HepG2 (cell line): Measurements from ENCODE around the gene GBA3. TPM values are rescaled to one million over a fixed set of nuclear protein-coding genes. Genes with fewer than 3 reads are reported as not detected.

Experiments used
- ATF7 ChIP-seq, 2 experiments: fragments of 450-650 bp in 1 of 2; sonication (generic) in 1 of 2; formaldehyde crosslinking in 1 of 2; IDR thresholded peaks; 2 replicates each; pipeline versions ENCODE4 v1.4.0 to v1.6.1; 2016 to 2020; ENCODE audit warnings: antibody characterized with exemption in 1 of 2, mild to moderate bottlenecking in 1 of 2, missing genetic modification reagents in 1 of 2
- CERS6 ChIP-seq: sonication (generic); formaldehyde crosslinking; IDR thresholded peaks from 2 replicates; pipeline ENCODE4 v1.5.0; 2020; ENCODE audit warnings: missing genetic modification reagents
- CREBL2 ChIP-seq: sonication (generic); formaldehyde crosslinking; IDR thresholded peaks from 2 replicates; pipeline ENCODE4 v1.8.1; 2023; ENCODE audit warnings: missing genetic modification reagents, mild to moderate bottlenecking, borderline replicate concordance
- EEA1 ChIP-seq: sonication (generic); formaldehyde crosslinking; IDR thresholded peaks from 2 replicates; pipeline ENCODE4 v1.5.1; 2020; ENCODE audit warnings: mild to moderate bottlenecking, missing genetic modification reagents, borderline replicate concordance
- KMT2B ChIP-seq: IDR thresholded peaks from 2 replicates; pipeline ENCODE4 v1.6.1; 2016; ENCODE audit warnings: missing genetic modification reagents, missing compliant biosample characterization
- PRDM10 ChIP-seq: sonication (generic); formaldehyde crosslinking; IDR thresholded peaks from 2 replicates; pipeline ENCODE4 v1.4.0; 2020; ENCODE audit warnings: low read depth, missing genetic modification reagents
- SRF ChIP-seq: IDR thresholded peaks from 2 replicates; pipeline ENCODE4 v1.6.1; 2011; ENCODE audit warnings: mild to moderate bottlenecking, low read depth, low read length, moderate library complexity
- ZBTB33 ChIP-seq: sonication (generic); formaldehyde crosslinking; IDR thresholded peaks from 2 replicates; pipeline ENCODE4 v1.4.0; 2020; ENCODE audit warnings: missing genetic modification reagents
- ZNF761 ChIP-seq: sonication (generic); formaldehyde crosslinking; conservative IDR thresholded peaks from 2 replicates; pipeline ENCODE4 v1.4.0; 2020; ENCODE audit warnings: mild to moderate bottlenecking, missing genetic modification reagents
- ZNF788 ChIP-seq: sonication (generic); formaldehyde crosslinking; IDR thresholded peaks from 2 replicates; pipeline ENCODE4 v1.5.0; 2020; ENCODE audit warnings: mild to moderate bottlenecking, missing genetic modification reagents, borderline replicate concordance
- polyA plus RNA-seq, 8 experiments: library from polyadenylated mRNA; depleted of rRNA in 3 of 8; stranded (reverse) in 7 of 8; unstranded in 1 of 8; fragments of >200 nt; fragmentation: Illumina TruSeq in 4 of 8; extraction: Trizol in 4 of 8; gene quantifications; 2 replicates each; pipeline versions ENCODE4 v1.2.1 to v1.2.3, GENCODE V29; 2011 to 2016; ENCODE audit warnings: low read depth in 4 of 8, missing spikeins in 1 of 8, mixed read lengths in 1 of 8; ENCODE audit not compliant: insufficient read depth in 1 of 8
- total RNA-seq, 5 experiments: library from RNA; depleted of rRNA; stranded (reverse); fragments of >200 nt; fragmentation: Illumina TruSeq; extraction: Trizol; gene quantifications; 2 replicates each; pipeline ENCODE4 v1.2.3, GENCODE V29; 2016; ENCODE audit warnings: low read depth in 1 of 5
- TF ChIP-seq, protein P1 (sequence below): sonication (generic); formaldehyde crosslinking; IDR thresholded peaks from 2 replicates; pipeline ENCODE4 v1.8.0; 2022; ENCODE audit warnings: low read depth, missing genetic modification reagents

The GBA3 gene
- total and polyA plus RNA-seq, 2 of the 13 experiments (the other 11 are each of a cell fraction or from before 2014, with no cell fraction given), result 0.18 TPM; not detected in 1

DNA sequence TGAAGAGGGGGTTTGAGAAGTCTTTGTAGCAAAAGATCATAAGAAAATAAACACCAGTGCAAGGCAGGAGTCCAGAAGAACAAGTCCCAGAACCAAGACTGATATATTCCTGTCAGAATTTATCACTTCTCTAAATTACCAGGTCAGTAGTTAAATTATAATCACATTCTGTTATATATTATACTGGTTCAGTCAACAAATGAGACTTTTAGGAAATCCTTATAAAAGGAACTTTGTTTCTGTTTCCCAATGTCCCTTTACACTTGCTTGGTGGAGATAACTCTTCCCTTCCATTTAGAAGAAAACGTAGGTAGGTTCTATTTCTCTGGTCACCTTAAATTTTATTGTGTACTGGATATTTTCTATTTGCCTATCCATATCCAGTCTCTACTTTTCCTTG is 21.1 kb downstream of the GBA3 start (continued):
- TF ChIP-seq ZNF761 (CRISPR knock-in tag), result no peak
- no peak for TF ChIP-seq ZBTB33
- no peak for TF ChIP-seq CERS6
- no peak for TF ChIP-seq ZNF788 (CRISPR knock-in tag)
- TF ChIP-seq EEA1, result no peak
- no peak for TF ChIP-seq ATF7 (IDR thresholded peaks at IDR 0.05)
- no peak for TF ChIP-seq ATF7 (CRISPR knock-in tag; IDR thresholded peaks at IDR 0.05)
- TF ChIP-seq, protein P1, sequence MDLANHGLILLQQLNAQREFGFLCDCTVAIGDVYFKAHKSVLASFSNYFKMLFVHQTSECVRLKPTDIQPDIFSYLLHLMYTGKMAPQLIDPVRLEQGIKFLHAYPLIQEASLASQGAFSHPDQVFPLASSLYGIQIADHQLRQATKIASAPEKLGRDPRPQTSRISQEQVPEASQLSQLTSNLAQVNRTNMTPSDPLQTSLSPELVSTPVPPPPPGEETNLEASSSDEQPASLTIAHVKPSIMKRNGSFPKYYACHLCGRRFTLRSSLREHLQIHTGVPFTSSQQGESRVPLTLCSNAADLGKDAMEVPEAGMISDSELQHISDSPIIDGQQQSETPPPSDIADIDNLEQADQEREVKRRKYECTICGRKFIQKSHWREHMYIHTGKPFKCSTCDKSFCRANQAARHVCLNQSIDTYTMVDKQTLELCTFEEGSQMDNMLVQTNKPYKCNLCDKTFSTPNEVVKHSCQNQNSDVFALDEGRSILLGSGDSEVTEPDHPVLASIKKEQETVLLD (CRISPR knock-in tag), result no peak
- TF ChIP-seq PRDM10 (CRISPR knock-in tag), result no peak
- TF ChIP-seq CREBL2 (CRISPR knock-in tag), result no peak
- no peak for TF ChIP-seq KMT2B (CRISPR knock-in tag)
- no peak for TF ChIP-seq SRF
- TF ChIP-seq, all 625 proteins: peak for 0
